Measurements from ENCODE around the gene IRF7.

GRCh38 chr11:611001-611996 lies 4.5 kb downstream of the IRF7 start:
- TF ChIP-seq CTCF (conservative IDR thresholded peaks at IDR 0.05 in 1 of 2, IDR thresholded peaks at IDR 0.05 in 1 of 2; ENCODE audit: extremely low read depth in 1 of 2, insufficient read depth in 1 of 2, low read depth in 1 of 2, low read length in 2 of 2) = no peak
- TF ChIP-seq EZH2 (IDR thresholded peaks at IDR 0.05; ENCODE audit: borderline replicate concordance, low read length) = no peak

Measured in mammary epithelial cell (primary cell).